ENCODE measurements around the gene HOXB2. TPM values are rescaled to one million over a fixed set of nuclear protein-coding genes. Genes with fewer than 3 reads are reported as not detected.

The HOXB2 gene
- total RNA-seq, 1 experiment from 2014 or later, result not detected

DNA sequence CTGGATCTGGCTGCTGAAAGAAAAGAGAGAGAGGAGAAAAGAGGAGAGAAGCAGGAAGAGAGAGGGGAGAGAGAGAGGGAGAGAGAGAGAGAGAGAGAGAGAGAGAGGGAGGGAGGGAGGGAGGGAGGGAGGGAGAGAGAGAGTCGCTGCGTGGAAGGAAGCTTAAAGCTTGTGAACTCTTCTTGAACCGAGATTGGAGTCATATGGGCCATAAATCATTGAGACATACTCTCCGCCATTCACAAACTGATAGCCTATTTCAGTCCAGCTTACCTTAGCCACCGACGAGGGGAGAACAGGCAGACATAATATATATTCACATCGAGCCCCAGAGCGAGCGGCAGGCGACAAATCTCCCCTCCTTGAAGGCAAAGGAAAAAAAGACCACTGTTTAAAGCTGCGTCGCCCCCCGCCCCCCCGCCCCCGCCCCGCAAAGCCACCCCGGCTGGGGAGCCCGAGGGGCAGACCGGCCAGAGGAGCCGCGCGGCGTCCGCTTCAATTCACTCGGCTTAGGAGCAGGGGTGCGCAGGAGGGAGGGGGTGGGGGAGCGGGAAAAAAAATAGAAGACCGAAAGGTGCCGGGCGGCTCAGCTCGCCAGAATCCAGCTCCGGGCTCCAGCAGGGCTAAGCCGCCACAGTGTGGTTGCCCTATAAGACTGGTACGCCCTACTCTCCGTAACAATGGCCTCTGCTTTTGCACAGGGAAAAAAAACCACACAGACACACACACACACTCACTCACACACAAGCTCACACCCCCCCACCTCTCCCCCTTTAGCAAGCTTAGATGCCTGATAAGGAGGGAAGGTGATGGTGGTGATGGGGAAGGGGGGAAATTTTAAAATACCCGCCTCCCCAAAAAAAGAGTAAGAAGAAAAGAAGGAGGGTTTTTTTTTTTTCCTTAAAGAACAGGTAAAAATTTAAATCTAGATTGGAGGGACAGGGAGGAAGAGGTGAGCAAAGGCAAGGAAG is 10.6 kb upstream of the HOXB2 start:
- Histone ChIP-seq H4K5ac (ENCODE audit: insufficient read length, low read depth, low read length) (no peak overlapping the region), H3K14ac (ENCODE audit: insufficient read depth, low read length) (no peak overlapping the region), H3K27me3 (ENCODE audit: insufficient read depth, low read length) (peaks cover 93% of the 10 kb centered on the region), H3K23ac (ENCODE audit: insufficient read length, low read depth, low read length) (no peak overlapping the region), H3K18ac (ENCODE audit: insufficient read length, low read depth, low read length) (no peak overlapping the region), H3K79me1 (ENCODE audit: insufficient read depth, low read depth, low read length, poor library complexity, severe bottlenecking) (no peaks in the 10 kb centered on the region), H2BK5ac (ENCODE audit: insufficient read length, low read length) (no peak overlapping the region), H2BK15ac (ENCODE audit: low read depth, low read length) (no peak overlapping the region), H4K8ac (replicated peaks; ENCODE audit: insufficient read length, low read depth, low read length) (no peak overlapping the region), H3K4me1 (ENCODE audit: insufficient read depth, low read length) (no peaks in the 10 kb centered on the region), H2AK5ac (ENCODE audit: insufficient read length, low read length) (no peak overlapping the region), H2BK12ac (ENCODE audit: insufficient read length, low read depth, low read length) (no peak overlapping the region), H3K9me3 (ENCODE audit: control insufficient read depth, low read depth, low read length) (no peaks in the 10 kb centered on the region), H2AFZ (ENCODE audit: low read length) (no peak overlapping the region), H3K4ac (ENCODE audit: low read depth, low read length) (no peak overlapping the region), H2BK20ac (ENCODE audit: low read depth, low read length, poor library complexity, severe bottlenecking) (no peak overlapping the region), H3K9ac (ENCODE audit: extremely low read depth, insufficient read length, low read length) (no peak overlapping the region), H3K56ac (ENCODE audit: insufficient read length, low read depth, low read length) (no peak overlapping the region), H4K20me1 (ENCODE audit: control insufficient read depth, insufficient read depth, insufficient read length) (peaks cover 3% of the 10 kb centered on the region), H3K27ac (ENCODE audit: insufficient read length, low read depth, low read length) (no peak overlapping the region), H2BK120ac (ENCODE audit: low read depth, low read length, poor library complexity, severe bottlenecking) (no peak overlapping the region), H3K79me2 (ENCODE audit: insufficient read depth, low read length) (no peaks in the 10 kb centered on the region), H3K23me2 (ENCODE audit: insufficient read length, low read depth, low read length, poor library complexity, severe bottlenecking) (no peaks in the 10 kb centered on the region), H3K4me2 (ENCODE audit: insufficient read depth, insufficient read length, low read length) (no peak overlapping the region), H4K91ac (ENCODE audit: insufficient read length, low read depth, low read length) (no peak overlapping the region), H3T11ph (ENCODE audit: low read length) (no peak overlapping the region)
- no CpG with 5 or more reads among the region's 36 CpGs for WGBS (ENCODE audit: extremely low coverage, insufficient read length, low lambda C conversion rate)
- TF ChIP-seq, protein P1, sequence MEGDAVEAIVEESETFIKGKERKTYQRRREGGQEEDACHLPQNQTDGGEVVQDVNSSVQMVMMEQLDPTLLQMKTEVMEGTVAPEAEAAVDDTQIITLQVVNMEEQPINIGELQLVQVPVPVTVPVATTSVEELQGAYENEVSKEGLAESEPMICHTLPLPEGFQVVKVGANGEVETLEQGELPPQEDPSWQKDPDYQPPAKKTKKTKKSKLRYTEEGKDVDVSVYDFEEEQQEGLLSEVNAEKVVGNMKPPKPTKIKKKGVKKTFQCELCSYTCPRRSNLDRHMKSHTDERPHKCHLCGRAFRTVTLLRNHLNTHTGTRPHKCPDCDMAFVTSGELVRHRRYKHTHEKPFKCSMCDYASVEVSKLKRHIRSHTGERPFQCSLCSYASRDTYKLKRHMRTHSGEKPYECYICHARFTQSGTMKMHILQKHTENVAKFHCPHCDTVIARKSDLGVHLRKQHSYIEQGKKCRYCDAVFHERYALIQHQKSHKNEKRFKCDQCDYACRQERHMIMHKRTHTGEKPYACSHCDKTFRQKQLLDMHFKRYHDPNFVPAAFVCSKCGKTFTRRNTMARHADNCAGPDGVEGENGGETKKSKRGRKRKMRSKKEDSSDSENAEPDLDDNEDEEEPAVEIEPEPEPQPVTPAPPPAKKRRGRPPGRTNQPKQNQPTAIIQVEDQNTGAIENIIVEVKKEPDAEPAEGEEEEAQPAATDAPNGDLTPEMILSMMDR (conservative IDR thresholded peaks at IDR 0.05), result no peak
- Mint-ChIP-seq H3K4me3 (peak overlapping the region in 1 of 2 experiments; percentile 73; a peak in 3 of 5 replicates), H3K4me1 (peaks cover 9 to 28% of the 10 kb centered on the region in 2 experiments), H3K36me3 (ENCODE audit: insufficient read depth in 1 of 3, low read depth in 3 of 3) (peaks cover 0 to 2% (median 0%) of the 10 kb centered on the region in 3 experiments; a peak in 1 of 7 replicates), H3K9me3 (peaks cover 6 to 10% of the 10 kb centered on the region in 2 experiments; a peak in 4 of 5 replicates), H3K27ac (no peak overlapping the region), H3K27me3 (ENCODE audit: low read depth) (peaks cover 99% of the 10 kb centered on the region)
- peak; percentile 69 for DNase-seq
